ENCODE measurements around the gene MSLN.

The MSLN gene

GRCh38 chr16:721765-722540, 38.6 kb upstream of the MSLN start:
- peak overlapping the region; percentile 30 for H3K4me3 ChIP-seq (ENCODE audit: low read depth, low read length)
- TF ChIP-seq MAX (IDR thresholded peaks at IDR 0.05; ENCODE audit: low read depth, low read length) (no peak), POLR2A (IDR thresholded peaks at IDR 0.05; ENCODE audit: extremely low read depth, insufficient read length) (no peak), MYC (IDR thresholded peaks at IDR 0.05; ENCODE audit: low read depth, low read length) (no peak), CTCF (IDR thresholded peaks at IDR 0.05; ENCODE audit: low read depth, low read length) (no peak)
- DNase-seq (ENCODE audit: low read depth) = no peak

GRCh38 chr16:722835-723633, 37.5 kb upstream of the MSLN start:
- H3K4me3 ChIP-seq (ENCODE audit: low read depth, low read length) = no peak overlapping the region
- TF ChIP-seq POLR2A (IDR thresholded peaks at IDR 0.05; ENCODE audit: extremely low read depth, insufficient read length) (no peak), MYC (IDR thresholded peaks at IDR 0.05; ENCODE audit: low read depth, low read length) (no peak), CTCF (IDR thresholded peaks at IDR 0.05; ENCODE audit: low read depth, low read length) (no peak), MAX (IDR thresholded peaks at IDR 0.05; ENCODE audit: low read depth, low read length) (no peak)
- DNase-seq (ENCODE audit: low read depth) = no peak

- no peak for DNase-seq (ENCODE audit: low read depth)
- H3K4me3 ChIP-seq (ENCODE audit: low read depth, low read length) = no peak overlapping the region
- no peak for TF ChIP-seq POLR2A (IDR thresholded peaks at IDR 0.05; ENCODE audit: extremely low read depth, insufficient read length)
- no peak for TF ChIP-seq MYC (IDR thresholded peaks at IDR 0.05; ENCODE audit: low read depth, low read length)
- no peak for TF ChIP-seq MAX (IDR thresholded peaks at IDR 0.05; ENCODE audit: low read depth, low read length)
- TF ChIP-seq CTCF (IDR thresholded peaks at IDR 0.05; ENCODE audit: low read depth, low read length) = no peak
Observed at GRCh38 chr16:723695-724094, 36.8 kb upstream of the MSLN start.

GRCh38 chr16:724188-725040, 36.1 kb upstream of the MSLN start:
- TF ChIP-seq CTCF (IDR thresholded peaks at IDR 0.05; ENCODE audit: low read depth, low read length) (no peak), POLR2A (IDR thresholded peaks at IDR 0.05; ENCODE audit: extremely low read depth, insufficient read length) (no peak)
- DNase-seq (ENCODE audit: low read depth) = no peak
- H3K4me3 ChIP-seq (ENCODE audit: low read depth, low read length) = no peak overlapping the region

GRCh38 chr16:725041-725376, 35.5 kb upstream of the MSLN start:
- DNase-seq (ENCODE audit: low read depth) = no peak
- no peak overlapping the region for H3K4me3 ChIP-seq (ENCODE audit: low read depth, low read length)
- no peak for TF ChIP-seq MAX (IDR thresholded peaks at IDR 0.05; ENCODE audit: low read depth, low read length)
- no peak for TF ChIP-seq POLR2A (IDR thresholded peaks at IDR 0.05; ENCODE audit: extremely low read depth, insufficient read length)
- TF ChIP-seq MYC (IDR thresholded peaks at IDR 0.05; ENCODE audit: low read depth, low read length) = no peak
- TF ChIP-seq CTCF (IDR thresholded peaks at IDR 0.05; ENCODE audit: low read depth, low read length) = no peak

Measured in NB4 (cell line).